ENCODE results near the gene IL20RA.

The IL20RA gene

GRCh38 chr6:137056121-137056880 is 11.5 kb upstream of the IL20RA start:
- Histone ChIP-seq H3K9ac (ENCODE audit: low read depth, low read length, poor library complexity) (no peak overlapping the region), H2AFZ (ENCODE audit: low read length) (no peak overlapping the region), H2BK5ac (ENCODE audit: low read length) (no peak overlapping the region), H3K79me1 (ENCODE audit: low read depth, low read length) (no peaks in the 10 kb centered on the region), H2BK12ac (ENCODE audit: low read length) (no peak overlapping the region), H3K18ac (ENCODE audit: low read length) (no peak overlapping the region), H3K27ac (replicated peaks; ENCODE audit: low read length) (no peak overlapping the region), H3K9me3 (replicated peaks in 1 of 2; ENCODE audit: control insufficient read depth in 2 of 2, insufficient read depth in 1 of 2, low read depth in 1 of 2, low read length in 2 of 2) (no peaks in the 10 kb centered on the region), H3K4ac (ENCODE audit: low read length) (no peak overlapping the region), H3K23ac (ENCODE audit: low read depth, low read length, poor library complexity) (no peak overlapping the region), H3K14ac (ENCODE audit: low read length) (no peak overlapping the region), H2AK5ac (ENCODE audit: low read depth, low read length) (no peak overlapping the region), H3K4me3 (ENCODE audit: low read length in 2 of 2) (no peak overlapping the region), H3K36me3 (replicated peaks in 1 of 2; ENCODE audit: control insufficient read depth in 2 of 2, insufficient read depth in 2 of 2, low read length in 2 of 2) (no peaks in the 10 kb centered on the region), H3K27me3 (ENCODE audit: control insufficient read depth in 3 of 3, insufficient read depth in 3 of 3, low read depth in 1 of 3, low read length in 3 of 3) (no peaks in the 10 kb centered on the region), H2BK120ac (ENCODE audit: low read depth, low read length) (no peak overlapping the region), H4K91ac (ENCODE audit: low read depth, low read length, poor library complexity) (no peak overlapping the region), H2BK15ac (ENCODE audit: low read length) (no peak overlapping the region), H3K4me2 (ENCODE audit: insufficient read depth, low read length, poor library complexity, severe bottlenecking) (no peak overlapping the region), H3K4me1 (ENCODE audit: control insufficient read depth in 2 of 2, insufficient read depth in 1 of 2, low read depth in 1 of 2, low read length in 2 of 2) (no peaks in the 10 kb centered on the region), H4K8ac (ENCODE audit: low read depth, low read length) (no peak overlapping the region)
- no peak for DNase-seq (ENCODE audit: low spot score)
- WGBS, 2 donors (ENCODE audit: extremely low coverage in 2 of 2, insufficient read length in 2 of 2, insufficient replicate concordance in 1 of 2), result no CpG with 5 or more reads among the region's 3 CpGs

- WGBS, 2 donors (ENCODE audit: extremely low coverage in 2 of 2, insufficient read length in 2 of 2, insufficient replicate concordance in 1 of 2), result no CpG with 5 or more reads among the region's 3 CpGs
- no peak overlapping the region for H2BK120ac ChIP-seq (ENCODE audit: low read depth, low read length)
- no peak overlapping the region for H3K18ac ChIP-seq (ENCODE audit: low read length)
- H4K8ac ChIP-seq (ENCODE audit: low read depth, low read length), result no peak overlapping the region
- no peak overlapping the region for H3K9ac ChIP-seq (ENCODE audit: low read depth, low read length, poor library complexity)
- H2AK5ac ChIP-seq (ENCODE audit: low read depth, low read length), result no peak overlapping the region
- no peaks in the 10 kb centered on the region for H3K4me1 ChIP-seq (ENCODE audit: control insufficient read depth in 2 of 2, insufficient read depth in 1 of 2, low read depth in 1 of 2, low read length in 2 of 2)
- no peak overlapping the region for H4K91ac ChIP-seq (ENCODE audit: low read depth, low read length, poor library complexity)
- no peak overlapping the region for H3K23ac ChIP-seq (ENCODE audit: low read depth, low read length, poor library complexity)
- H2BK12ac ChIP-seq (ENCODE audit: low read length), result no peak overlapping the region
- no peak overlapping the region for H2AFZ ChIP-seq (ENCODE audit: low read length)
- no peak overlapping the region for H2BK5ac ChIP-seq (ENCODE audit: low read length)
- H3K9me3 ChIP-seq (replicated peaks in 1 of 2; ENCODE audit: control insufficient read depth in 2 of 2, insufficient read depth in 1 of 2, low read depth in 1 of 2, low read length in 2 of 2), result no peaks in the 10 kb centered on the region
- DNase-seq (ENCODE audit: low spot score), result no peak
- no peak overlapping the region for H3K4me2 ChIP-seq (ENCODE audit: insufficient read depth, low read length, poor library complexity, severe bottlenecking)
- H3K27ac ChIP-seq (replicated peaks; ENCODE audit: low read length), result no peak overlapping the region
- H3K79me1 ChIP-seq (ENCODE audit: low read depth, low read length), result no peaks in the 10 kb centered on the region
- H2BK15ac ChIP-seq (ENCODE audit: low read length), result no peak overlapping the region
- H3K36me3 ChIP-seq (replicated peaks in 1 of 2; ENCODE audit: control insufficient read depth in 2 of 2, insufficient read depth in 2 of 2, low read length in 2 of 2), result no peaks in the 10 kb centered on the region
- H3K4ac ChIP-seq (ENCODE audit: low read length), result no peak overlapping the region
- H3K14ac ChIP-seq (ENCODE audit: low read length), result no peak overlapping the region
- no peak overlapping the region for H3K4me3 ChIP-seq (ENCODE audit: low read length in 2 of 2)
- H3K27me3 ChIP-seq (ENCODE audit: control insufficient read depth in 3 of 3, insufficient read depth in 3 of 3, low read depth in 1 of 3, low read length in 3 of 3), result peaks cover 0 to 16% (median 2%) of the 10 kb centered on the region in 3 experiments
These were observed 7.2 kb upstream of the IL20RA start for GRCh38 chr6:137051790-137052472.

GRCh38 chr6:137049095-137049494 is 4.3 kb upstream of the IL20RA start:
- no peak overlapping the region for H2BK15ac ChIP-seq (ENCODE audit: low read length)
- no peak overlapping the region for H3K14ac ChIP-seq (ENCODE audit: low read length)
- no peak overlapping the region for H3K18ac ChIP-seq (ENCODE audit: low read length)
- H3K36me3 ChIP-seq (replicated peaks in 1 of 2; ENCODE audit: control insufficient read depth in 2 of 2, insufficient read depth in 2 of 2, low read length in 2 of 2), result no peaks in the 10 kb centered on the region
- no peaks in the 10 kb centered on the region for H3K9me3 ChIP-seq (replicated peaks in 1 of 2; ENCODE audit: control insufficient read depth in 2 of 2, insufficient read depth in 1 of 2, low read depth in 1 of 2, low read length in 2 of 2)
- no CpG with 5 or more reads among the region's 2 CpGs for WGBS, 2 donors (ENCODE audit: extremely low coverage in 2 of 2, insufficient read length in 2 of 2, insufficient replicate concordance in 1 of 2)
- H4K91ac ChIP-seq (ENCODE audit: low read depth, low read length, poor library complexity), result no peak overlapping the region
- H2BK5ac ChIP-seq (ENCODE audit: low read length), result no peak overlapping the region
- no peaks in the 10 kb centered on the region for H3K4me1 ChIP-seq (ENCODE audit: control insufficient read depth in 2 of 2, insufficient read depth in 1 of 2, low read depth in 1 of 2, low read length in 2 of 2)
- no peak overlapping the region for H3K4me2 ChIP-seq (ENCODE audit: insufficient read depth, low read length, poor library complexity, severe bottlenecking)
- no peak overlapping the region for H2AFZ ChIP-seq (ENCODE audit: low read length)
- no peak overlapping the region for H3K4ac ChIP-seq (ENCODE audit: low read length)
- DNase-seq (ENCODE audit: low spot score), result no peak
- no peak overlapping the region for H2AK5ac ChIP-seq (ENCODE audit: low read depth, low read length)
- H2BK120ac ChIP-seq (ENCODE audit: low read depth, low read length), result no peak overlapping the region
- H3K9ac ChIP-seq (ENCODE audit: low read depth, low read length, poor library complexity), result no peak overlapping the region
- H3K79me1 ChIP-seq (ENCODE audit: low read depth, low read length), result no peaks in the 10 kb centered on the region
- H3K27me3 ChIP-seq (ENCODE audit: control insufficient read depth in 3 of 3, insufficient read depth in 3 of 3, low read depth in 1 of 3, low read length in 3 of 3), result peaks cover 8 to 41% (median 14%) of the 10 kb centered on the region in 3 experiments
- no peak overlapping the region for H3K27ac ChIP-seq (replicated peaks; ENCODE audit: low read length)
- H3K4me3 ChIP-seq (ENCODE audit: low read length in 2 of 2), result no peak overlapping the region
- no peak overlapping the region for H4K8ac ChIP-seq (ENCODE audit: low read depth, low read length)
- H2BK12ac ChIP-seq (ENCODE audit: low read length), result no peak overlapping the region
- H3K23ac ChIP-seq (ENCODE audit: low read depth, low read length, poor library complexity), result no peak overlapping the region

- H3K79me1 ChIP-seq (ENCODE audit: low read depth, low read length), result no peaks in the 10 kb centered on the region
- no peak overlapping the region for H4K91ac ChIP-seq (ENCODE audit: low read depth, low read length, poor library complexity)
- H2BK5ac ChIP-seq (ENCODE audit: low read length), result no peak overlapping the region
- H3K4me1 ChIP-seq (ENCODE audit: control insufficient read depth in 2 of 2, insufficient read depth in 1 of 2, low read depth in 1 of 2, low read length in 2 of 2), result no peaks in the 10 kb centered on the region
- no peak overlapping the region for H3K18ac ChIP-seq (ENCODE audit: low read length)
- H3K23ac ChIP-seq (ENCODE audit: low read depth, low read length, poor library complexity), result no peak overlapping the region
- H3K9ac ChIP-seq (ENCODE audit: low read depth, low read length, poor library complexity), result no peak overlapping the region
- no peak overlapping the region for H2AFZ ChIP-seq (ENCODE audit: low read length)
- H2BK12ac ChIP-seq (ENCODE audit: low read length), result no peak overlapping the region
- H3K27ac ChIP-seq (replicated peaks; ENCODE audit: low read length), result no peak overlapping the region
- DNase-seq (ENCODE audit: low spot score), result no peak
- no CpG with 5 or more reads among the region's 5 CpGs for WGBS, 2 donors (ENCODE audit: extremely low coverage in 2 of 2, insufficient read length in 2 of 2, insufficient replicate concordance in 1 of 2)
- H2AK5ac ChIP-seq (ENCODE audit: low read depth, low read length), result no peak overlapping the region
- H2BK120ac ChIP-seq (ENCODE audit: low read depth, low read length), result no peak overlapping the region
- no peak overlapping the region for H3K4me3 ChIP-seq (ENCODE audit: low read length in 2 of 2)
- no peaks in the 10 kb centered on the region for H3K36me3 ChIP-seq (replicated peaks in 1 of 2; ENCODE audit: control insufficient read depth in 2 of 2, insufficient read depth in 2 of 2, low read length in 2 of 2)
- H3K27me3 ChIP-seq (ENCODE audit: control insufficient read depth in 3 of 3, insufficient read depth in 3 of 3, low read depth in 1 of 3, low read length in 3 of 3), result peaks cover 11 to 62% (median 25%) of the 10 kb centered on the region in 3 experiments
- no peak overlapping the region for H3K14ac ChIP-seq (ENCODE audit: low read length)
- no peak overlapping the region for H2BK15ac ChIP-seq (ENCODE audit: low read length)
- H3K4ac ChIP-seq (ENCODE audit: low read length), result no peak overlapping the region
- no peak overlapping the region for H4K8ac ChIP-seq (ENCODE audit: low read depth, low read length)
- H3K9me3 ChIP-seq (replicated peaks in 1 of 2; ENCODE audit: control insufficient read depth in 2 of 2, insufficient read depth in 1 of 2, low read depth in 1 of 2, low read length in 2 of 2), result no peaks in the 10 kb centered on the region
- H3K4me2 ChIP-seq (ENCODE audit: insufficient read depth, low read length, poor library complexity, severe bottlenecking), result no peak overlapping the region
These were observed 2.2 kb upstream of the IL20RA start for GRCh38 chr6:137046871-137047412.

Data from neuronal stem cell (in vitro differentiated cells).